Measurements from ENCODE around the gene DSCAM. TPM values are rescaled to one million over a fixed set of nuclear protein-coding genes. Genes with fewer than 3 reads are reported as not detected.

DSCAM gene
- total and polyA plus RNA-seq, 2 donors (not counting 1 experiment from before 2014, with no cell fraction given), result under 0.01 to 0.01 TPM

GRCh38 chr21:40388046-40388445, 458.9 kb downstream of the DSCAM start:
- TF ChIP-seq CTCF (conservative IDR thresholded peaks at IDR 0.05 in 1 of 2, IDR thresholded peaks at IDR 0.05 in 1 of 2; ENCODE audit: low read depth in 1 of 2, low read length in 2 of 2), result no peak
- TF ChIP-seq EZH2 (IDR thresholded peaks at IDR 0.05; ENCODE audit: low read length, missing control alignments), result no peak
- Histone ChIP-seq H4K20me1 (ENCODE audit: control insufficient read depth, extremely low read depth, insufficient read depth, low read length) (no peaks in the 10 kb centered on the region), H3K27me3 (ENCODE audit: control insufficient read depth, insufficient read depth, low read length) (no peaks in the 10 kb centered on the region), H3K27ac (ENCODE audit: insufficient read depth, low read length) (no peak overlapping the region), H3K79me2 (ENCODE audit: control insufficient read depth, insufficient read depth, low read length) (no peaks in the 10 kb centered on the region), H3K9me3 (ENCODE audit: control insufficient read depth, insufficient read depth, low read depth, low read length) (no peaks in the 10 kb centered on the region), H2AFZ (ENCODE audit: low read length) (no peak overlapping the region), H3K36me3 (ENCODE audit: control insufficient read depth, insufficient read depth, low read length) (no peaks in the 10 kb centered on the region), H3K9ac (ENCODE audit: insufficient read depth, low read length) (no peak overlapping the region), H3K4me3 (replicated peaks in 1 of 4; ENCODE audit: control extremely low read depth in 1 of 4, insufficient read depth in 1 of 4, low read depth in 3 of 4, low read length in 4 of 4) (no peak overlapping the region), H3K4me2 (ENCODE audit: extremely low read depth, insufficient read depth, low read length) (no peak overlapping the region), H3K4me1 (ENCODE audit: control insufficient read depth, extremely low read depth, insufficient read depth, low read length) (no peaks in the 10 kb centered on the region)
- no peak for DNase-seq (ENCODE audit: low read depth in 2 of 2)

- no peaks in the 10 kb centered on the region for H4K20me1 ChIP-seq (ENCODE audit: control insufficient read depth, extremely low read depth, insufficient read depth, low read length)
- H3K79me2 ChIP-seq (ENCODE audit: control insufficient read depth, insufficient read depth, low read length), result no peaks in the 10 kb centered on the region
- H3K9ac ChIP-seq (ENCODE audit: insufficient read depth, low read length), result no peak overlapping the region
- no peak for DNase-seq (ENCODE audit: low read depth in 2 of 2)
- no peaks in the 10 kb centered on the region for H3K4me1 ChIP-seq (ENCODE audit: control insufficient read depth, extremely low read depth, insufficient read depth, low read length)
- no peaks in the 10 kb centered on the region for H3K9me3 ChIP-seq (ENCODE audit: control insufficient read depth, insufficient read depth, low read depth, low read length)
- H3K27me3 ChIP-seq (ENCODE audit: control insufficient read depth, insufficient read depth, low read length), result no peaks in the 10 kb centered on the region
- no peak overlapping the region for H2AFZ ChIP-seq (ENCODE audit: low read length)
- H3K27ac ChIP-seq (ENCODE audit: insufficient read depth, low read length), result no peak overlapping the region
- H3K4me3 ChIP-seq (replicated peaks in 1 of 4; ENCODE audit: control extremely low read depth in 1 of 4, insufficient read depth in 1 of 4, low read depth in 3 of 4, low read length in 4 of 4), result no peak overlapping the region
- TF ChIP-seq CTCF (conservative IDR thresholded peaks at IDR 0.05 in 1 of 2, IDR thresholded peaks at IDR 0.05 in 1 of 2; ENCODE audit: low read depth in 1 of 2, low read length in 2 of 2), result no peak
- no peak for TF ChIP-seq EZH2 (IDR thresholded peaks at IDR 0.05; ENCODE audit: low read length, missing control alignments)
- no peak overlapping the region for H3K4me2 ChIP-seq (ENCODE audit: extremely low read depth, insufficient read depth, low read length)
- H3K36me3 ChIP-seq (ENCODE audit: control insufficient read depth, insufficient read depth, low read length), result no peaks in the 10 kb centered on the region
Observed at GRCh38 chr21:40386981-40387747, 459.8 kb downstream of the DSCAM start.

GRCh38 chr21:40386294-40386911, 460.6 kb downstream of the DSCAM start:
- Histone ChIP-seq H3K79me2 (ENCODE audit: control insufficient read depth, insufficient read depth, low read length) (no peaks in the 10 kb centered on the region), H3K4me3 (replicated peaks in 1 of 4; ENCODE audit: control extremely low read depth in 1 of 4, insufficient read depth in 1 of 4, low read depth in 3 of 4, low read length in 4 of 4) (no peak overlapping the region), H3K4me1 (ENCODE audit: control insufficient read depth, extremely low read depth, insufficient read depth, low read length) (no peaks in the 10 kb centered on the region), H4K20me1 (ENCODE audit: control insufficient read depth, extremely low read depth, insufficient read depth, low read length) (no peaks in the 10 kb centered on the region), H3K27ac (ENCODE audit: insufficient read depth, low read length) (no peak overlapping the region), H3K4me2 (ENCODE audit: extremely low read depth, insufficient read depth, low read length) (no peak overlapping the region), H2AFZ (ENCODE audit: low read length) (no peak overlapping the region), H3K9ac (ENCODE audit: insufficient read depth, low read length) (no peak overlapping the region), H3K9me3 (ENCODE audit: control insufficient read depth, insufficient read depth, low read depth, low read length) (no peaks in the 10 kb centered on the region), H3K36me3 (ENCODE audit: control insufficient read depth, insufficient read depth, low read length) (no peaks in the 10 kb centered on the region), H3K27me3 (ENCODE audit: control insufficient read depth, insufficient read depth, low read length) (no peaks in the 10 kb centered on the region)
- peak in 1 of 2 donors; percentile 25 for DNase-seq (ENCODE audit: low read depth in 2 of 2)
- TF ChIP-seq EZH2 (IDR thresholded peaks at IDR 0.05; ENCODE audit: low read length, missing control alignments) (no peak), CTCF (conservative IDR thresholded peaks at IDR 0.05 in 1 of 2, IDR thresholded peaks at IDR 0.05 in 1 of 2; ENCODE audit: low read depth in 1 of 2, low read length in 2 of 2) (peak; percentile 32 to 56)
